GM19043 (cell line): ENCODE data around the gene LINC01488.

Experiments used
- ATAC-seq: cut with Tn5 transposase; IDR thresholded peaks from one replicate; pipeline ENCODE4 v1.9.1; 2021; ENCODE audit warnings: low read depth; ENCODE audit not compliant: unreplicated experiment

Gene LINC01488

GRCh38 chr11:69444381-69445130 is 36.9 kb upstream of the LINC01488 start:
- ATAC-seq = no peak

GRCh38 chr11:69445131-69445470 is 36.4 kb upstream of the LINC01488 start:
- no peak for ATAC-seq

- ATAC-seq = no peak
Observed at GRCh38 chr11:69446108-69446507, 35.4 kb upstream of the LINC01488 start.

- ATAC-seq = no peak
Observed at GRCh38 chr11:69447786-69448185, 33.7 kb upstream of the LINC01488 start.

GRCh38 chr11:69448471-69449284 is 32.8 kb upstream of the LINC01488 start:
- ATAC-seq = no peak

- ATAC-seq = no peak
Observed at GRCh38 chr11:69449320-69450063, 32.0 kb upstream of the LINC01488 start.

- ATAC-seq = no peak
Observed at GRCh38 chr11:69450064-69450856, 31.2 kb upstream of the LINC01488 start.

GRCh38 chr11:69450857-69451220 is 30.6 kb upstream of the LINC01488 start:
- ATAC-seq = no peak

- no peak for ATAC-seq
Observed at GRCh38 chr11:69451289-69451688, 30.2 kb upstream of the LINC01488 start.

GRCh38 chr11:69452206-69452987 is 29.1 kb upstream of the LINC01488 start:
- ATAC-seq = no peak

GRCh38 chr11:69453151-69453550 is 28.3 kb upstream of the LINC01488 start:
- no peak for ATAC-seq

GRCh38 chr11:69454018-69454417 is 27.4 kb upstream of the LINC01488 start:
- ATAC-seq = no peak

GRCh38 chr11:69455969-69456368 is 25.5 kb upstream of the LINC01488 start:
- ATAC-seq = no peak

- no peak for ATAC-seq
Observed at GRCh38 chr11:69456712-69457111, 24.8 kb upstream of the LINC01488 start.

- ATAC-seq = no peak
Observed at GRCh38 chr11:69459848-69460539, 21.5 kb upstream of the LINC01488 start.

- ATAC-seq = no peak
Observed at GRCh38 chr11:69460540-69461257, 20.8 kb upstream of the LINC01488 start.

- ATAC-seq = no peak
Observed at GRCh38 chr11:69461272-69461962, 20.0 kb upstream of the LINC01488 start.
